ENCODE results near the gene COL25A1.
"Not testable (repeated sequence)": the region's sequence is repeated elsewhere in the genome, so short reads cannot be mapped to it uniquely, and the experiment has no call there.

Gene COL25A1

DNA sequence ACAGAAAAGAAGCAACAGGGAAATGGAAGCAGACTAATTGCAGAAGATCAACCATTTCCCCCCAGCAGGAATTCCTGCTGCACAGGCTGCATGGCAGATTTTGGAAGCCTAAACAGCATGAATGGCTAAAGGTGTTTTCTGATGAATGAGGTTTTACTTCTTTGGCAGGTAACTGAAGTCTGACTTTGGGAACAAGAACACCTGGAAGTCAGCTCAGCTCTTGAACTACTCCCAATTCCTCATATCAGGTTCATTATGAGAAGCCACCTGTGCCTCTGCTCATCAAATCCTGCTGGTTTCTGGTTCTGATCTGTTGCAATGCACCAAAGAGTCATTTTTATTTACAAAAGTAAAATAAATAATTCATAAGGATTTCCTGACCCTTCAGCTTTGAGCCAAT is 139.0 kb downstream of the COL25A1 start:
- DNase-seq: no peak

DNA sequence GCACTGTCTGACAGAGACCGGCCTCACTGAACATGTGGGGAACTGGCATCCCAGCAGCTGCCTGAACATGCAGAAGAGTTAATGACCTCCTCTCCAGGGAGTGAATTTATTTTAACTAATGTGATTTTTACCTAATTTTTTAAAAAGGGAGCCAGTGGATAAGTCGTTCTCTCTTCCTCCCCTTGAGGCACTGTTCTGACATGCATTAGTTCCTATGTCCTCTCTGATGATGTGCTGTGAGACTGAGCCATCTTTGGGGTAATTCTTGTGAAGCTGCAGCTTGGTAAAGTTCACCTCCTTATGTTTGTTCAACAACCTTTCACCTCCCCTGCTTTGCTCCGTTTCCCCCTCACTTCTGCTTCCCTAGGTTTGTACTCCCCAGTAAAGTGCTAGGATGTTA is 139.7 kb downstream of the COL25A1 start:
- DNase-seq: no peak

DNA sequence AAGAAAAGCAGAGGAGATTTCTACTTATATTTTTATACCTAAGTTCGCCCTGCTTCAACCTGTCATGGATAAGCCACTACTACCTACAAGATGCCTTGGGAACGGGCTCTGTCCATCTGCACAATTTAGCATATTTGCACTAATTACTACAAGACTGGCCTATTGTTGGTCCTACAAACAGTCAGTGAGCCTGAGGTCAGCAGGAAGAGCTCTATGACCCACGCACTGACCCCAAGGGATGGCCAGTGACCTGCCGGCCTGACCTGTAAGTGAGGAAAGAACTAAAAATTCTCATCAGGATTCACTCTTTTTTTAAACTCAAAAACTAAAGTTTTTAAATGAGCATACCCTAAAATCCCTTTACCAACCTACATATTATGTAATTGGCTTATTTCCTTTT is 142.0 kb downstream of the COL25A1 start:
- DNase-seq: no peak

DNA sequence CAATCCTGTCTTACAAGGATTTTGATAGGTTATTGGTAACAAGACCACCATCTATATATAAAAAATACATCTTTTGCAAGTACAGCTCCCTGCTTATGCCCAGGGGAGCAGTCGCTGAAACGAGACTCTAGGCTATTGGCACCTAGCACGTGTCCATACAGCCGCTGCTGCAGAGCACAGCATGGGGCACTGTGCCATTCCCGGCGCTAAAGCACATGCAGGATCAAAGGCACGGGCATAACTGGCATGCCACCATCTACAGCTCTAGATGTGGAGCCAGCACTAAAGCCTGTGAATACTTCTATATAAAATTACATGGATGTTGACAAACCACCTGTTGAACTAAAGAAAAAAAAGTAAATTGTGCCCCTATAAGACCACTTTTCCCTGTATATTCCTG is 144.8 kb downstream of the COL25A1 start:
- DNase-seq: no peak

GRCh38 chr4:109157205-109157604 is 145.3 kb downstream of the COL25A1 start:
- DNase-seq: no peak

DNA sequence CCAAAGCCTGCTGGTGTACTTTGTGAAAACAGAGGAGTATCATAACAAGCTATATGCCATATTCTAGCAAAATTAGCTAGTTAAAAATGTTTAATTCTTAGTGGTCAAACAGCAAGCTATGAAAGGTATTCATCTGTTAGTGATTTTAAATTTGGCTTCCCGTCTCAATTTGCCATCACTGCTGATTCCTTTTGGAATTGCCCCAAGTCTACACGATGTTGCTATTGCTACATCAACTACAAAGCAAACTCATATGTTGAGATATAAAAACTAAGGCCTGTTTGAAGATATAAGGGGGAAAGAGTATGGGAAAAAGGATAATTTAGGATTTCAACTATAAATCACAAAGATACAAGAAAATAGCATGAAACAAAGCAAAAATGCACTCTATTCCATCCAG is 146.1 kb downstream of the COL25A1 start:
- no peak for DNase-seq

DNA sequence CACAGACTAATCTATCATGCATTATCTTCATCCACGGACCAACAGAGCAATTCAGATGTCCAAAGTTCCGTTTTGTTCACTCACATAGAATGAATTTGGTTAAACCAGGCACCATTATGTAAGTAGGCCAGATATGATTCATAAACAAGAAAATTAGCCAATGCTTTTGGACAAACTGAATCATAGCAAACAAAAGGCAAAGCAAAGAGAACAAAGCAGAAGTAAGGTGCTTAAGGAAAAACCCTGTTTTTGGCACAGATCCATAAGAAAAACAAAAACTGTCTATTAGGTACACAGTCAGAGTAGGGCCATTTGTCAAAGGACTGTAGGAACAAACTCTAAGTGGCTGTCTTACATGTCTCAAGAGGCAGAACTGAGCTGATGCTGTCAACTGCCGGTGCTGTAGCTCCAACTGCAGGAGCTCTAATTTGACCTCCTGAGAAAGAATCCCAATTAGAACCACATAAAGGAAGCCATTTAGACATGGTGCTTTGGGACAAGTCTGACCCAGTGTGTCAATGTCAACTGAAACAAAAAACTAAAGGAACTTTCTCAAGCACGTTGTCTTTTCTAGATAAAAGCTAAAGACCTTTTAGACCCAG is 146.7 kb downstream of the COL25A1 start:
- DNase-seq: no peak

DNA sequence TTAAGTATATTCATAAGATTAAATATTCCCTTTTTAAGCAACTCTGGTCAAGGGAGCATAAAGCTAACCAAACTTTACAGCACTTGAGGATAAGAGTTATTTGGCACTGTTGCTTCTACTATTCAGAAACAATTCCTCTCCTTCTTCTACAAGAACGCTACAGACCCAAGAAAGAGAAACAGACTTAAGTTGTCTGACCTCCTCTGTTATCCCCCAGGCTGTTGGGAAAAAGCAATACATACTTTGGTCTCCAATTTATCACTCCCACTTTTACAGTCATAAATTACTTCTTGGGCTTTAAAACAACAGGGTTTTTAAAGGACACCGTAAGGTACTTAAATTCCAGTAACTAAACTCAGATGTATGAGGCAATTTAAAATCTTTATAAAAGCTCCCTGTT is 147.4 kb downstream of the COL25A1 start:
- no peak for DNase-seq

DNA sequence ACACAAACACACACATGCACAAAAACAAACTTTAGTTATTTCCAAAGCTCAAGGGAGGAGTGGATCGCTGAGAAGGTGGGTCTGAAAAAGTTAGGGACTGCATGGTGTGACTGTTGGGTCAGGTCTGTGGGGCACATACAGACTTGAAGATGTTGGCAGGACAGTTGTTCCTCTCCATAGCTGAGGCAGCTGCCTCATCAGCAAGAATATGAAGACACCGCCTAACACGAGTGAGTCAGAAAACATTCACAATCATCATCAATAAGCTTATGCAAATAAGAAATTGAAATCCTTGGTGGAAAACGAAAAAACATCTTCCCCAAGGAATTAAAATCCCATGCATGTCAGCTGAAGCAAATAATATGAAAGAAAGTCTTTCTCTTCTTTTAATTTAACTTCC is 148.0 kb downstream of the COL25A1 start:
- no peak for DNase-seq

DNA sequence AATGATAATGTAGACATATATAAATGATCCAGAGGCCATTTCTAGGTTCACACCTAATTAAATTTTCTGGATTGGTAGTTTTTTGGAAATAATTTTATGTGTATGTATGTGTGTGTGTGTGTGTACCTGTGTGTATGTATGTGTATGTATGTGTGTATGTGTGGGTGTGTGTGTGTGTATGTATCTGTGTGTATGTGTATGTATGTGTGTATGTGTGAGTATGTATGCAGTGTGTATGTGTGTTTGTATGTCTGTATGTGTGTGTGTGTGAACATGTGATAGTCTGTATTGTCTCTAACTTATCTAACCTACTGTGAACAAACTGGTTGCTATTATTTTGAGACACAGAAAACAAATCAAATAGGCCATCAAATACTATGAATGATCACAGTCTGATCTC is 152.6 kb downstream of the COL25A1 start:
- DNase-seq: no peak

DNA sequence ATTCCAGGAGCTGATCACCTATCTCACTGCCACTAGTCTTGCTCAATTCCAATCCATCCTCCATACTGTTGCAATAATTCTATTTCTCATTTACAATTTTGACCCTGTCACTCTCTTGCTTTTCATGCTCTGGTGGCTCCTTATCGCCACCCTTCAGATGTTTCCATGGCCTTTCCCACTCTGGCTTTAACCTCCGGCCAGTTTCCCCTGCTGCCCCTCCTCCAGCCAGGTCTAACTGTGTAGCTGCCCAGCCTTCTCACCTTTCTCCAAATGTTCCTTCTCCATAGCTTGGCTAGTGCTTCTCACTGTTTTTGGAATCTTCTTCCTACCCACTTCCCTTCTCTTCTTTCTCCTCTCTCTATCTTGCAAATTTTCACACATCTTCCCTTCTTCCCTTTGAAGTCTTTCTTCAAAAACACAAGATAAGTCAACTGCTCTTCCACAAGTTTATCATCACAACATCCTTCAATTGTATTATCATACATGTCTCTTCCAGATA is 153.8 kb downstream of the COL25A1 start:
- no peak for DNase-seq

GRCh38 chr4:109147135-109147534 is 155.3 kb downstream of the COL25A1 start:
- DNase-seq: no peak

GRCh38 chr4:109146499-109146898 is 156.0 kb downstream of the COL25A1 start:
- no peak for DNase-seq

GRCh38 chr4:109138125-109138524 is 164.3 kb downstream of the COL25A1 start:
- DNase-seq: not testable (repeated sequence)

DNA sequence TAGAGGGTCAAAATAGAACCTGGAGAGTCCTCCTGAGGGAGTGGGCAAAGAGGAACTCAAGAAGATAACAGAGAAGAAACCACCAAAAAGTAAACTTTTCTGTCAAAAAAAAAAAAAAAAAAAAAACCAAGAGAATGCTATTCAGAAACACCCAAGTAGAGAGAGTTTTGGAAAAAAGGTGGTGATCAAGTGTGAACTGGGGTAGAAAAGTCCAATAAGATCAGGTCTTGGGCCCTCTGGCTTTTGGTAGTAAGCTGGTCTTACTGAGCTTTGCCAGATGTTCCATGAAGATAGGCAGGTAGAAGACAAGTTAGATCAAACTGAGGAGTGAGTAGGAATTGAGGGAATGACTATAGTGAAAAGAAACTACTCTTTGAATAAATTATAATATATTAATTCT is 167.5 kb downstream of the COL25A1 start:
- no peak for DNase-seq

- no peak for DNase-seq
These were observed 168.2 kb downstream of the COL25A1 start for GRCh38 chr4:109134268-109134667.

- DNase-seq: no peak
These were observed 170.9 kb downstream of the COL25A1 start for GRCh38 chr4:109131559-109131958.

DNA sequence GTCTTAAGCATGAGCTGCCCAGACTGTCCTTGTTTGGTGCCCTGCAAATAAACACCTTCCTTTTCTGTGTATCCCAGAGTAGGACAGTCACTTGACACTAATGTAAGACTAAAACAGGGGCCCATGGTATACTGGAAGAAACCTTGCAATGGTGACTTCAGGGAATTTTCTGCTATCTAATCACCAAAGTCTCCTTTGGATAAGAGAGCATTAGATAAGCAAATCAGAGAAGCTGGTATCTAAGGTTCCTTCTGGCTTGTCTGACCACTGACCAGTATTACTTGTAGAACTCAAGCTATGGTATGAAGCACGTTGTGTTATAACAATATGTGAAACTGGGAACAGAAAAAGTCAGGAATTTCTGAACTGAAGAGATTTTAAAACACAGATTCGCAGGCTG is 173.9 kb downstream of the COL25A1 start:
- no peak for DNase-seq

DNA sequence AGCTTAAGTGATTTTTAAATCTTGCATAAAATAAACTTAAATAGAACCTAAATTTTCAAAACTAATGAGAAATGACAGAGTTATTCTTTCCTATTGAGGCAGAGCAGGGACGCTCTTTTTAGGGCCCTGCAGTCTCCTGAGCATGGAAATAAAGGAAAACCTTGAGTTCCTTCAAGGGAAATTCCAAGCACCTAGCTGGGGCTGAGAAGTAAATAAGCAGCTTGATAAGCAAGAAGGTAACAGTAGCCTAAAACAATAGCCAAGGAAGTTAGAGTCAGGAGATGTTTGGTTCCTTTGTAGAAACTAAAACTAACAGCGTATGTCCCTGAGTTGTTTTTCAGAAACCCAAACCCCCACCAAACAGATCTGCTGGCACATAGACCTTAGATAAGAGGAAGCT is 174.6 kb downstream of the COL25A1 start:
- no peak for DNase-seq

DNA sequence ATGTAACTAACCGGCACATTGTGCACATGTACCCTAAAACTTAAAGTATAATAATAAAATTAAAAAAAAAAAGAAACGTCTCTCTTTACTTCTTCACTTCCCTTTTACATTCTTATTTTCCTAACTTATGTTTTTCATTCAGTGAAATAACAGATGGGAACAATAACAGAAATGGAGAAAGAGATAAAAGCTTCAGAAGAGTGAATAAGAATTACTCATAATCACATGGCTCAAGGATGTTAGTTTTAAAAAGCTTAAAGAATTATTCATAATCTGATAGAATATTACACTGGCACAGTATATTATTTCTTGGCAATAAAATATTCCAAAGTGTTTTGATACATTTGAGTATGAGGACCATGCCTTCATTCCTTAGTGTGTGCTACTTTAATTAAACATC is 175.6 kb downstream of the COL25A1 start:
- DNase-seq: no peak

DNA sequence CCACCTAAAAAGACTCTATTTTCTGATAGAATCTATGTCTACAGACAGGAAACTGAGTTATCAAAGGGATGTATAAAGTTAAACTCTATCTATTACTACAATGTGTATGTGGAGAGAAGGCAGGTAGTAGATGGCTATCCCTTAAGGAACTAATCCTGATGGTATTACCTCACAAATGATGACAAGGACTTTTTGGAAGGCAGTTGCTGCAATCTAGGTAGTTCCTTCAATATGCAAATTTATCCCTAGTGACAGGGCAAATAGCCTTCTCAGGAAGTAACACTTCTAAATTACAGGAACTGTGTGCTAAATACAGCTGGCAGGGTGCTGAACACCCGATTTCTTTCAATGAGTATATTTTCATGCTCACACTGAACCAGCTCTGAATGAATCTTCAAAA is 177.4 kb downstream of the COL25A1 start:
- DNase-seq: no peak

DNA sequence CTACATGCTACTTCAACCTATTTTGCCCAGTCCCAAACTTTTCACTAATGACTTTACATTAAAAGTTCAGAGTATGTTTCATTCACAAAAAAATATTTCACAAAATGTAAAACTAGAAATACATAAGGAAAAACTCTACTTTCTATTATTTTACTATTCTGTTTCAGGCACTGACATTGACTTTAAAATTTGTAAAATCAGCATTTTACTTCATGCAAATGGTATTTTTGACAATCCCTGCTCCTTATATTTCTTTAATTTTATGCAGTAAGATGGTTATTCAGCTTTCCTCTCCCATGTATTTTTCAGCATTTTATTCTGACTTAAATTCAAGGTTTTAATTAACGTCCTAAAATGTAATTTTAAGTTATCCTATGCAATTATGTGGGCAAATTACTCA is 178.5 kb downstream of the COL25A1 start:
- no peak for DNase-seq

DNA sequence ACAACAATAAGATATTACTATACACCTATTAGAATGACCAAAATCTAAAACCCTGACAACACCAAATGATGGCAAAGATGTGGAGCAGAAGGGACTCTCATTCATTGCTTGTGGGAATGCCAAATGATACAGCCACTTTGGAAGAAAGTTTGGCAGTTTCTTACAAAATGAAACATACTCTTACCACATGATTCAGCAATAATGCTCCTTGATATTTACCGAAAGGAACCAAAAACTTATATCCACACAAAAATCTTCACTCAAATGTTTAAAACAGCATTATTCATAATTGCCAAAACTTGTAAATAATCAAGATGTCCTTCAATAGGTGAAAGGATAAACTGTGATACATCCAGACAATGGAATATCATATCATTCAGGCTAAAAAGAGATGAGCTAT is 180.9 kb downstream of the COL25A1 start:
- no peak for DNase-seq

DNA sequence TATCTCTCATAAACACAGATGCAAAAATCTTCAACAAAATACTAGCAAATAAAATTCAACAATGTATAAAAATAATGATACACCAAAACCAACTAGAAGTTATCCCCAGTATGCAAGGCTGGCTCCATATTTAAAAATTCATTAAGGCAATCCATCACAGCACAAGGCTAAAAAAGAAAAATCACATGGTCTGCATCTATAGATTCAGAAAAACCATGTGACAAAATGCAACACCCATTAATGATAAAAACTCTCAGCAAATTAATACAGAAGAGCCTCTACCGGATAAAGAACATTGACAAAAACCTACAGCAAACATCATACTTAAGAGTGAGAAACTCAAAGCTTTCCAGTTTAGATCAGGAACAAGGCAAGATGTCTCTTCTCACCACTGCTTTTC is 182.6 kb downstream of the COL25A1 start:
- DNase-seq: no peak

DNA sequence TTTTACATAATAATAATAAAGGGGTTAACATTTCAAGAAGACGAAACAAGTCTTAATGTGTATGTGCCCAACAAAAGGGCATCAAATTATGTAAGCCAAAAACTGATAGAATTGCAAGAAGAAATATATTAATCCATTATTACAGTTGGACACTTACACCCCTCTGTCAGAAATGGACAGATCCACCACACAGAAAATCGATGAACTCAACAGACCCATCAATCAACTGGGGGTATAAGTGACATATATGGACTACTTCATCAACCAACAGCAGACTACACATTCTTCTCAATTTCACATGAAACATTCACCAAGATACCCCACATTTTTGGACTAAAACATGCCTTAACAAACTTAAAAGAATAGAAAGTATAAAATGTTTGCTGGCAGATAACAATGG is 183.8 kb downstream of the COL25A1 start:
- DNase-seq: no peak

- DNase-seq: no peak
These were observed 188.0 kb downstream of the COL25A1 start for GRCh38 chr4:109114501-109114900.
